Measurements from ENCODE around the gene AOPEP. TPM values are rescaled to one million over a fixed set of nuclear protein-coding genes. Genes with fewer than 3 reads are reported as not detected.

AOPEP gene
- total RNA-seq, 4 donors from 2014 or later, result 80.7 to 428 (median 126) TPM

GRCh38 chr9:95043826-95044225 lies 317.3 kb downstream of the AOPEP start:
- Histone ChIP-seq H3K4me1 (peaks cover 11 to 12% of the 10 kb centered on the region in 2 donors), H3K36me3 (no peaks in the 10 kb centered on the region), H3K9me3 (no peaks in the 10 kb centered on the region), H3K27me3 (no peaks in the 10 kb centered on the region), H3K27ac (peak overlapping the region in 1 of 2 donors; percentile 96), H3K4me3 (no peak overlapping the region)
- no peak for DNase-seq
- TF ChIP-seq CTCF (IDR thresholded peaks at IDR 0.05), result no peak
- intact Hi-C loops (cut with DNase I; ENCODE audit: low total_unique reads), result no loop called here

- Histone ChIP-seq H3K9me3 (no peaks in the 10 kb centered on the region), H3K36me3 (no peaks in the 10 kb centered on the region), H3K4me1 (peaks cover 7 to 12% of the 10 kb centered on the region in 2 donors), H3K4me3 (no peak overlapping the region), H3K27ac (peak overlapping the region; percentile 58 to 96), H3K27me3 (no peaks in the 10 kb centered on the region)
- TF ChIP-seq CTCF (IDR thresholded peaks at IDR 0.05) (no peak), POLR2A (IDR thresholded peaks at IDR 0.05) (no peak)
- no peak for DNase-seq
- intact Hi-C loops (cut with DNase I; ENCODE audit: low total_unique reads), result no loop called here
Observed at GRCh38 chr9:95044731-95045508, 318.4 kb downstream of the AOPEP start.

GRCh38 chr9:95045751-95046150 lies 319.3 kb downstream of the AOPEP start:
- TF ChIP-seq POLR2A (IDR thresholded peaks at IDR 0.05), result no peak
- no peaks in the 10 kb centered on the region for H3K9me3 ChIP-seq
- no peak overlapping the region for H3K4me3 ChIP-seq
- H3K27ac ChIP-seq, result peak overlapping the region; percentile 58 to 96
- no peak for DNase-seq
- H3K4me1 ChIP-seq, result peaks cover 7 to 12% of the 10 kb centered on the region in 2 donors
- H3K27me3 ChIP-seq, result no peaks in the 10 kb centered on the region
- no peaks in the 10 kb centered on the region for H3K36me3 ChIP-seq
- intact Hi-C loops (cut with DNase I; ENCODE audit: low total_unique reads), result no loop called here

GRCh38 chr9:95047452-95048224 lies 321.1 kb downstream of the AOPEP start:
- Histone ChIP-seq H3K27ac (peak overlapping the region; percentile 85 to 96), H3K4me1 (peaks cover 7 to 12% of the 10 kb centered on the region in 2 donors), H3K36me3 (no peaks in the 10 kb centered on the region), H3K27me3 (no peaks in the 10 kb centered on the region), H3K4me3 (peak overlapping the region in 1 of 2 donors; percentile 46), H3K9me3 (no peaks in the 10 kb centered on the region)
- no peak for DNase-seq
- TF ChIP-seq POLR2A (IDR thresholded peaks at IDR 0.05) (no peak), CTCF (IDR thresholded peaks at IDR 0.05) (no peak)
- intact Hi-C loops (cut with DNase I; ENCODE audit: low total_unique reads), result no loop called here

- peaks cover 7 to 12% of the 10 kb centered on the region in 2 donors for H3K4me1 ChIP-seq
- H3K9me3 ChIP-seq, result no peaks in the 10 kb centered on the region
- no peaks in the 10 kb centered on the region for H3K36me3 ChIP-seq
- DNase-seq, result peak; percentile 66 to 70
- peak; percentile 48 to 51 for TF ChIP-seq POLR2A (IDR thresholded peaks at IDR 0.05)
- TF ChIP-seq CTCF (IDR thresholded peaks at IDR 0.05), result no peak
- peak overlapping the region; percentile 44 to 46 for H3K4me3 ChIP-seq
- peak overlapping the region; percentile 85 to 96 for H3K27ac ChIP-seq
- intact Hi-C loops (cut with DNase I; ENCODE audit: low total_unique reads), result no loop called here
- H3K27me3 ChIP-seq, result no peaks in the 10 kb centered on the region
Observed at GRCh38 chr9:95048225-95049087, 322.0 kb downstream of the AOPEP start.

Measured in uterus (tissue), 4 donors.